IPS DF 4.7 (cell line): ENCODE measurements around the gene GPR141.

Experiments
- DNase-seq: peaks from one replicate; pipeline ENCODE4 v3.0.0-alpha.2; 2013; ENCODE audit warnings: low spot score; ENCODE audit errors: extremely low read depth

GPR141 gene

GRCh38 chr7:37784015-37784414 is 100.4 kb downstream of the GPR141 start:
- no peak for DNase-seq

DNA sequence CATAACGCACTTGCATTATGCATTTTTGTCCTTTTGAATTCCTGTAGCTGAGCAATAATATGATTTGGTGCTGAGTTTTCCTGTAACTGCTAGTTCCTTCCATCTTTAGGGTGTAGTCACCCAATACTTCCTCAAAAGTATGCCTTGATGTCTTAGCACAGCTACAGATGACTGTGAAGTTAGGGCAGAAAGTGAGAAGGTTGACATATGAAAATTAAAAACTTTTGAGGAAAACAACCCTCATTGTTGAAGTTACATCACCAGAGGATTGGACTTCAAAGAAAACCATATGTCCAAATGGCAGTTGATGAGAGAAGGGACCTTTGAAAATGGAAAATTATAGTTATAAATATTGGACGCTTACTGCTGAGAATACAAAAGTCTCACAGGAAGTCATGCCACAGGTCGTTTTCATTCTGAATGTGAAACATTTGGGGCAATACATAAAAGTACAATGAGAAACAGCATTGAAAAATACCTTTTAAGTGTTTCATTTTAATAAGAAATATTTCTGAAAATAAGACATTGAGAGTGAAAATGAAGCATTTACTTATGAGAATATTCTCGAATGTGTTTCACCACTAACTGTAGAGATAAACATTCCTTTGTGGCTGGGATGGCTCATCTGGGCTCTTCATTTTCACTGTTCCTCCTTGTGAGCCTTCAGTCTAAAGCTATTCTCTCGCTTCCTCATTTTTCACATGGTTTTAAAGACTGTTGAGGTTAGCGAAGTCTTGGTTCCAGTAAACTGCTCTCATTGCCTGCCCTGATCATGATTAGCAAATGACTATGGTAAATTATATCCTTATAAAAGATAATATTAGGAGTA is 103.4 kb downstream of the GPR141 start:
- DNase-seq = no peak
